NT2/D1 (cell line): Measurements from ENCODE around the gene USO1.
"Not testable (repeated sequence)": the region's sequence is repeated elsewhere in the genome, so short reads cannot be mapped to it uniquely, and the experiment has no call there.

ENCODE experiments used
- DNase-seq: peaks from one replicate; pipeline ENCODE4 v3.0.0-alpha.2; 2011; ENCODE audit warnings: low read depth, low spot score
- H3K27me3 ChIP-seq: 2 replicates; pipeline ENCODE4 v1.6.0; 2011; ENCODE audit warnings: mild to moderate bottlenecking; ENCODE audit not compliant: insufficient read length, insufficient read depth
- H3K36me3 ChIP-seq: 2 replicates; pipeline ENCODE4 v1.6.1; 2011; ENCODE audit warnings: mild to moderate bottlenecking, low read length, mixed read lengths; ENCODE audit not compliant: insufficient read depth, insufficient read length
- H3K4me1 ChIP-seq: 2 replicates; pipeline ENCODE4 v1.5.1; 2011; ENCODE audit not compliant: insufficient read depth, insufficient read length
- H3K4me3 ChIP-seq: 2 replicates; pipeline ENCODE4 v1.5.1; 2011; ENCODE audit warnings: low read depth; ENCODE audit not compliant: insufficient read length
- H3K9ac ChIP-seq: 2 replicates; pipeline ENCODE4 v1.6.0; 2011; ENCODE audit warnings: low read depth; ENCODE audit not compliant: insufficient read length
- H3K9me3 ChIP-seq: 2 replicates; pipeline ENCODE4 v1.5.1; 2011; ENCODE audit warnings: mild to moderate bottlenecking, low read length; ENCODE audit not compliant: insufficient read depth
- SUZ12 ChIP-seq: IDR thresholded peaks from 2 replicates; pipeline ENCODE4 v1.6.1; 2011; ENCODE audit not compliant: insufficient read length, insufficient read depth; ENCODE audit errors: extremely low read depth
- YY1 ChIP-seq: IDR thresholded peaks from 2 replicates; pipeline ENCODE4 v1.6.1; 2011; ENCODE audit not compliant: insufficient read length, insufficient read depth
- ZNF274 ChIP-seq: IDR thresholded peaks from 2 replicates; pipeline ENCODE4 v1.6.1; 2011; ENCODE audit warnings: mild to moderate bottlenecking, low read depth, low read length

USO1 gene

GRCh38 chr4:75841641-75842520, 117.5 kb downstream of the USO1 start:
- Histone ChIP-seq H3K4me1 (no peaks in the 10 kb centered on the region), H3K9me3 (peaks cover 5% of the 10 kb centered on the region; the same call in 1 of the 2 replicates), H3K36me3 (no peaks in the 10 kb centered on the region), H3K9ac (no peak overlapping the region), H3K27me3 (no peaks in the 10 kb centered on the region), H3K4me3 (no peak overlapping the region)
- TF ChIP-seq YY1 (no peak), SUZ12 (no peak), ZNF274 (no peak)
- DNase-seq, result no peak

DNA sequence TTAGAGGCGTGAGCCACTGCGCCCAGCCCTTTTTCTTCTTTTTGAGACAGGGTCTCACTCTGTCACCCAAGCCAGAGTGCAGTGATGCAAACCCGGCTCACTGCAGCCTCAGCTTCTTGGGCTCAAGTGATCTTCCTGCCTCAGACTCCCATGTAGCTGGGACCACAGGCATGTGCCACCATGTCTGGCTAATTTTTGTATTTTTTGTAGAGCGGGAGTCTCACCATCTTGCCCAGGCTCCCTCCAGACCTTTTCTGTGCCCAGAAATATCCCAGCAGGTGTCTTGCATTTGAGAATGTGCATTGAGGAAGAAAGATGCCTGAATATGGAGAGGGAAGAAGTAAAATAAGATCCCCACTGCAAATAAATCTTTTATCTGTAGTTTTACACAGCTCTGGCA, 119.2 kb downstream of the USO1 start:
- no peak for TF ChIP-seq YY1
- no peak for TF ChIP-seq ZNF274
- no peak for TF ChIP-seq SUZ12

GRCh38 chr4:75844151-75844662, 119.8 kb downstream of the USO1 start:
- no peak for DNase-seq
- Histone ChIP-seq H3K27me3 (no peaks in the 10 kb centered on the region), H3K9me3 (no peaks in the 10 kb centered on the region), H3K4me3 (no peak overlapping the region), H3K36me3 (no peaks in the 10 kb centered on the region), H3K9ac (no peak overlapping the region), H3K4me1 (no peaks in the 10 kb centered on the region)
- TF ChIP-seq ZNF274 (no peak), YY1 (no peak), SUZ12 (no peak)

More for the DNA sequence above, 119.2 kb downstream of the USO1 start:
- no peaks in the 10 kb centered on the region for H3K27me3 ChIP-seq
- H3K4me1 ChIP-seq, result no peaks in the 10 kb centered on the region
- no peaks in the 10 kb centered on the region for H3K9me3 ChIP-seq
- H3K36me3 ChIP-seq, result no peaks in the 10 kb centered on the region
- DNase-seq, result no peak
- no peak overlapping the region for H3K4me3 ChIP-seq
- H3K9ac ChIP-seq, result no peak overlapping the region

GRCh38 chr4:75845992-75846391, 121.6 kb downstream of the USO1 start:
- Histone ChIP-seq H3K27me3 (no peaks in the 10 kb centered on the region), H3K9me3 (no peaks in the 10 kb centered on the region), H3K4me1 (peaks cover 3% of the 10 kb centered on the region), H3K4me3 (no peak overlapping the region), H3K9ac (no peak overlapping the region), H3K36me3 (no peaks in the 10 kb centered on the region)
- no peak for DNase-seq
- TF ChIP-seq SUZ12, result no peak
- no peak for TF ChIP-seq ZNF274
- TF ChIP-seq YY1, result no peak

DNA sequence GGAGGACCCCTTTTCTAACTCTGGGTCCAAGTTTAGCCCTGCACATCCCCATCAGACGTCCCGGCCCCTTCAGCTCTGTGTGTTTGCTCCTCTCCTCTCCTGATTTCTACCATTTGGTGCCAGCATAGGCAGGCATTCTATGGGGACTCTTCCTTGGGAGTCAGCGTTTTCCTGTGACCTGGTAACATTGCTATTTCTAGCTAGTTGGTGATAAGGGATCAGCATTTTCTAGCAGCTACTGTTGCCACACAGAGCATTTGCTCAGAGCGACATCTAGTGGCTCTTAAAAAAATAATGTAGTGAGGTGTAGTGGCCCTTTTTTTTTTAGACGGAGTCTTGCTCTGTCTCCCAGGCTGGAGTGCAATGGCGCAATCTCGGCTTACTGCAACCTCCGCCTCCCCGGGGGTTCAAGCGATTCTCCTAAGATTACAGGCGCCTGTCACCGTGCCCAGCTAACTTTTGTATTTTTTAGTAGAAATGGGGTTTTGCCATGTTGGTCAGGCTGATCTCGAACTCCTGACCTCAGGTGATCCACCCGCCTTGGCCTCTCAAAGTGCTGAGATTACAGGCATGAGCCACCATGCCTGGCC, 123.9 kb downstream of the USO1 start:
- peak; percentile 74 for DNase-seq
- not testable (repeated sequence) for H3K9ac ChIP-seq, H3K4me3 ChIP-seq, H3K27me3 ChIP-seq, H3K9me3 ChIP-seq, H3K4me1 ChIP-seq, H3K36me3 ChIP-seq

DNA sequence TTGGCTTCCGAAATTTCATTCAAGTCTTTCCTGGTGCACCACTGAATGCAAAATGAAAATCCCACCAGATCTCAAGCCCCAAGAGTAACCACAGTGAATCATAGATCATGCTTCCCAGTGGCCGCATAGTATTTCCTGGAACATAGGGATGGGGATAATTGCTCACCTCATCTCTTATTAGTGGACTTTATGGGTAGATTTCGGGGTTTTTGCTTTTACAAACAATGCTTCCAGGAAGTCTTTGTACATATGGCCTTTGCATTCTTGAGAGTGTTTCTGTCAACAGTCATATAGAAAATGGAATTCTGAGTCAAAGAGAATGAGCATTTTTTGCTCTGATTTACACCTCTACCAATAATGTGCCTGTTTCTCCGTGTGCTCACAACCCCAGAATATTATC, 124.5 kb downstream of the USO1 start:
- H3K4me3 ChIP-seq, result no peak overlapping the region
- no peaks in the 10 kb centered on the region for H3K9me3 ChIP-seq
- H3K9ac ChIP-seq, result no peak overlapping the region
- no peak for TF ChIP-seq YY1
- no peak for TF ChIP-seq ZNF274
- TF ChIP-seq SUZ12, result no peak
- no peak for DNase-seq
- H3K4me1 ChIP-seq, result peaks cover 3% of the 10 kb centered on the region
- no peaks in the 10 kb centered on the region for H3K36me3 ChIP-seq
- no peaks in the 10 kb centered on the region for H3K27me3 ChIP-seq

- Histone ChIP-seq H3K9ac (no peak overlapping the region), H3K4me3 (no peak overlapping the region), H3K36me3 (no peaks in the 10 kb centered on the region), H3K9me3 (no peaks in the 10 kb centered on the region), H3K4me1 (peaks cover 3% of the 10 kb centered on the region), H3K27me3 (no peaks in the 10 kb centered on the region)
- no peak for DNase-seq
- no peak for TF ChIP-seq SUZ12
- no peak for TF ChIP-seq YY1
- TF ChIP-seq ZNF274, result no peak
These were observed 125.1 kb downstream of the USO1 start for GRCh38 chr4:75849461-75849860.
